IMR-90 (cell line): ENCODE results near the gene GZMM. TPM values are rescaled to one million over a fixed set of nuclear protein-coding genes. Genes with fewer than 3 reads are reported as not detected.

Experiments
- ATAC-seq: fragments of 200-7000 bp; cut with Tn5 transposase; 2 replicates; pipeline ENCODE4 v1.9.1; 2020; ENCODE audit warnings: low read depth, mild to moderate bottlenecking, moderate library complexity
- BruUV-seq: library from RNA; stranded (reverse); fragments of 400-500 nt; replicated peaks from 2 replicates; lab custom pipeline; 2021; lab: Mats Ljungman, UMichigan
- CTCF ChIA-PET: fragments of 300-600 bp; formaldehyde crosslinking; extraction: SDS; loops from one replicate; lab custom pipeline; 2021; ENCODE audit warnings: antibody characterized with exemption; lab: Yijun Ruan, JAX
- POLR2A ChIA-PET: fragments of 300-600 bp; sonication (Branson Sonifier 250); formaldehyde crosslinking; loops from one replicate; lab custom pipeline; 2022; ENCODE audit warnings: antibody characterized with exemption; ENCODE audit not compliant: unreplicated experiment; lab: Charles Lee
- DNase-seq: peaks from one replicate; pipeline ENCODE4 v3.0.0; 2013
- H2AFZ ChIP-seq: replicated peaks from 2 replicates; pipeline ENCODE3; 2013; ENCODE audit warnings: low read length, mild to moderate bottlenecking; ENCODE audit not compliant: poor library complexity
- H2AK5ac ChIP-seq: 2 replicates; pipeline ENCODE4 v1.6.1; 2013; ENCODE audit warnings: low read depth, low read length, inconsistent platforms
- H2AK9ac ChIP-seq: replicated peaks from 2 replicates; pipeline ENCODE3; 2013; ENCODE audit warnings: mild to moderate bottlenecking, low read depth, low read length, moderate library complexity; ENCODE audit not compliant: poor library complexity
- H2BK120ac ChIP-seq: 2 replicates; pipeline ENCODE4 v1.6.1; 2013; ENCODE audit warnings: low read depth, low read length, inconsistent platforms
- H2BK15ac ChIP-seq: 3 replicates; pipeline ENCODE4 v1.6.1; 2013; ENCODE audit warnings: low read depth, low read length, inconsistent platforms
- H2BK20ac ChIP-seq: 2 replicates; pipeline ENCODE4 v1.6.1; 2013; ENCODE audit warnings: low read depth, mild to moderate bottlenecking, inconsistent platforms, low read length, moderate library complexity
- H2BK5ac ChIP-seq: 2 replicates; pipeline ENCODE4 v1.6.1; 2013; ENCODE audit warnings: mild to moderate bottlenecking, low read depth, low read length, inconsistent platforms; ENCODE audit not compliant: poor library complexity, severe bottlenecking
- H3K14ac ChIP-seq: replicated peaks from 2 replicates; pipeline ENCODE4 v1.6.1; 2013; ENCODE audit warnings: low read depth, low read length, inconsistent platforms
- H3K18ac ChIP-seq: 2 replicates; pipeline ENCODE4 v1.6.1; 2013; ENCODE audit warnings: low read depth, low read length, control low read depth
- H3K23ac ChIP-seq: 2 replicates; pipeline ENCODE4 v1.6.1; 2013; ENCODE audit warnings: low read depth, low read length, inconsistent platforms
- H3K27ac ChIP-seq: 2 replicates; pipeline ENCODE4 v1.5.1; 2013; ENCODE audit warnings: mild to moderate bottlenecking, control low read depth, low read length; ENCODE audit not compliant: insufficient read depth
- H3K27me3 ChIP-seq: 2 replicates; pipeline ENCODE4 v1.6.1; 2013; ENCODE audit warnings: low read length; ENCODE audit not compliant: control insufficient read depth, insufficient read depth
- H3K36me3 ChIP-seq: 2 replicates; pipeline ENCODE4 v1.6.1; 2013; ENCODE audit warnings: low read length, mixed read lengths; ENCODE audit not compliant: control insufficient read depth, insufficient read depth
- H3K4ac ChIP-seq: 2 replicates; pipeline ENCODE4 v1.6.1; 2013; ENCODE audit warnings: low read depth, low read length, inconsistent platforms
- H3K4me1 ChIP-seq: 2 replicates; pipeline ENCODE4 v1.6.1; 2013; ENCODE audit warnings: low read length, mixed read lengths; ENCODE audit not compliant: control insufficient read depth, insufficient read depth
- H3K4me2 ChIP-seq: 2 replicates; pipeline ENCODE4 v1.6.1; 2013; ENCODE audit warnings: low read depth, mild to moderate bottlenecking, control low read depth, low read length, moderate library complexity
- H3K4me3 ChIP-seq: 2 replicates; pipeline ENCODE4 v1.5.1; 2013; ENCODE audit warnings: low read depth, mild to moderate bottlenecking, control low read depth, low read length, moderate library complexity; ENCODE audit not compliant: insufficient read depth
- H3K56ac ChIP-seq: 2 replicates; pipeline ENCODE4 v1.6.1; 2013; ENCODE audit warnings: low read length, inconsistent platforms; ENCODE audit not compliant: insufficient read depth; ENCODE audit errors: extremely low read depth
- H3K79me1 ChIP-seq, 2 experiments: 2 replicates each; pipeline ENCODE4 v1.6.1; 2013; ENCODE audit warnings: low read length in 2 of 2, inconsistent platforms in 1 of 2, low read depth in 1 of 2
- H3K9ac ChIP-seq: 2 replicates; pipeline ENCODE4 v1.6.1; 2013; ENCODE audit warnings: low read depth, low read length, control low read depth
- H3K9me1 ChIP-seq: 2 replicates; pipeline ENCODE4 v1.6.1; 2013; ENCODE audit warnings: low read length, inconsistent platforms; ENCODE audit not compliant: insufficient read depth
- H3K9me3 ChIP-seq: 2 replicates; pipeline ENCODE4 v1.6.1; 2013; ENCODE audit warnings: low read length; ENCODE audit not compliant: control insufficient read depth, insufficient read depth
- H4K20me1 ChIP-seq: 2 replicates; pipeline ENCODE4 v1.6.1; 2013; ENCODE audit warnings: low read length, inconsistent platforms; ENCODE audit not compliant: insufficient read depth
- H4K5ac ChIP-seq: 2 replicates; pipeline ENCODE4 v1.6.1; 2013; ENCODE audit warnings: mild to moderate bottlenecking, low read depth, low read length, control low read depth
- H4K8ac ChIP-seq, 2 experiments: 2 replicates each; pipeline ENCODE4 v1.6.1; 2013; ENCODE audit warnings: low read depth in 2 of 2, low read length in 2 of 2, control low read depth in 1 of 2, inconsistent platforms in 1 of 2
- H4K91ac ChIP-seq: 2 replicates; pipeline ENCODE4 v1.6.1; 2013; ENCODE audit warnings: low read depth, low read length, inconsistent platforms; ENCODE audit not compliant: insufficient read depth
- CEBPB ChIP-seq: IDR thresholded peaks from 2 replicates; pipeline ENCODE4 v1.6.1; 2012; ENCODE audit warnings: low read depth, low read length, improper control_type of control experiment
- CHD1 ChIP-seq: IDR thresholded peaks from 2 replicates; pipeline ENCODE4 v1.6.1; 2012; ENCODE audit warnings: low read depth, low read length, improper control_type of control experiment
- FOS ChIP-seq: fragments of 150-350 bp; IDR thresholded peaks from 2 replicates; pipeline ENCODE4 v1.6.1; 2016; ENCODE audit warnings: low read depth, low read length
- MAFK ChIP-seq: IDR thresholded peaks from 2 replicates; pipeline ENCODE4 v1.6.1; 2012; ENCODE audit warnings: low read depth, low read length, improper control_type of control experiment
- MAZ ChIP-seq: IDR thresholded peaks from 2 replicates; pipeline ENCODE4 v1.6.1; 2012; ENCODE audit warnings: low read depth, mild to moderate bottlenecking, low read length, improper control_type of control experiment, moderate library complexity, borderline replicate concordance
- NFE2L2 ChIP-seq: fragments of 150-350 bp; IDR thresholded peaks from 2 replicates; pipeline ENCODE4 v1.6.1; 2016; ENCODE audit warnings: low read depth, mild to moderate bottlenecking, low read length
- POLR2A ChIP-seq: IDR thresholded peaks from 2 replicates; pipeline ENCODE4 v1.6.1; 2012; ENCODE audit warnings: mild to moderate bottlenecking, low read depth, low read length
- RAD21 ChIP-seq: IDR thresholded peaks from 2 replicates; pipeline ENCODE4 v1.6.1; 2012; ENCODE audit warnings: low read length, improper control_type of control experiment
- SMC3 ChIP-seq: fragments of 150-350 bp; IDR thresholded peaks from 2 replicates; pipeline ENCODE4 v1.6.1; 2016; ENCODE audit warnings: low read depth, mild to moderate bottlenecking, antibody characterized with exemption, low read length, moderate library complexity
- WGBS, 2 experiments: methylation state at CpG; one replicate each; pipeline versions ENCODE4 v1.1.5 to v1.1.7; 2013; ENCODE audit warnings: missing lambda C conversion rate in 2 of 2; ENCODE audit not compliant: insufficient read length in 1 of 2; ENCODE audit errors: extremely low coverage in 2 of 2; 5-methylcytosine and 5-hydroxymethylcytosine counted together
- dilution Hi-C: fragments of 300-500 bp; cut with HindIII; formaldehyde crosslinking; loops from one replicate; pipeline ENCODE4 v1.14.3; 2018; ENCODE audit warnings: low sequenced_read_pairs; ENCODE audit not compliant: unreplicated experiment
- in situ Hi-C: fragments of 300-500 bp; cut with MboI; formaldehyde crosslinking; loops from 3 replicates; pipeline ENCODE4 v1.14.3; 2019; ENCODE audit warnings: low sequenced_read_pairs, inconsistent platforms, mixed read lengths
- intact Hi-C: fragments of 100-400 bp; cut with micrococcal nuclease; formaldehyde crosslinking; loops from 2 replicates; pipeline ENCODE4 v1.10.0; 2022
- polyA plus RNA-seq, 3 experiments: library from polyadenylated mRNA; depleted of rRNA; stranded (reverse); fragments of >200 nt; gene quantifications; 2 replicates each; pipeline ENCODE4 v1.2.3, GENCODE V29; 2012; ENCODE audit warnings: low replicate concordance in 1 of 3
- total RNA-seq: library from RNA; depleted of rRNA; stranded (reverse); fragments of >200 nt; gene quantifications from 2 replicates; pipeline ENCODE4 v1.2.3, GENCODE V29; 2012
- TF ChIP-seq, protein P1 (sequence below): fragments of 150-350 bp; IDR thresholded peaks from 2 replicates; pipeline ENCODE4 v1.6.1; 2017; ENCODE audit warnings: mild to moderate bottlenecking, antibody characterized with exemption, low read length, low read depth

GZMM gene
- total and polyA plus RNA-seq, 2 of the 4 experiments (the other 2 are of a cell fraction), result 0.24 TPM; not detected in 1

DNA sequence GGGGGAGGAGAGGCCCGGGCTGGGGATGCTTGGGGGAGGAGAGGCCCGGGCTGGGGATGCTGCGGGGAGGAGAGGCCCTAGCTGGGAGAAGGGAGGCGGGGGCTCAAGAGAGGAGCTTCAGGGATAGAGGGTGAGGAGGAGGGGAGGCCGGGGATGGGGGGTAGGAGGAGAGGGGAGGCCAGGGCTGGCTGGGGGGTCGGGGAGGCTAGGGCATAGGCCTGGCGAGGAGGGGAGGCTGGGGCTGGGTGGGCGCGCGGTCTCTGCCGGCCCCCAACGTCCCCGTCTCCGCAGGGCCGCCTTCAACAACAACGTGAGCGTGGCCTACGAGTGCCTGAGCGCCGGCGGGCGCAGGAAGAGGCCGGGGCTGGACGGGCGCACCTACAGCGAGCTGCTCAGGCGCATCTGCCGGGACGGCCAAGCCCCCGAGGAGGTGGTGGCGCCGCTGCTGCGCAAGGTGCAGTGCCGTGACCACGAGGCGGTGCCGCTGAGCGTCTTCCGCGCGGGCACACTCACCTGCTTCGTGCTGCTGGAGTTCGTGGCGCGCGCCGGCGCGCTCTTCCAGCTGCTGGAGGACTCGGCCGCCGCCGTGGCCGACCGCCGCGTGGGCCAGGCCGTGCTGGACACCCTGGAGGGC is 25.1 kb upstream of the GZMM start:
- in situ Hi-C loops, result no loop called here
- no peak overlapping the region for H3K23ac ChIP-seq
- H3K4ac ChIP-seq, result no peak overlapping the region
- H3K4me1 ChIP-seq, result peaks cover 8% of the 10 kb centered on the region; the same call in 1 of the 2 replicates
- ATAC-seq, result no peak
- no peak overlapping the region for H2BK20ac ChIP-seq
- peaks cover 7% of the 10 kb centered on the region for H4K20me1 ChIP-seq
- peaks cover 4 to 14% of the 10 kb centered on the region in 2 experiments; a peak in 3 of 4 replicates for H3K79me1 ChIP-seq
- H2AFZ ChIP-seq, result no peak overlapping the region
- H3K27ac ChIP-seq, result no peak overlapping the region
- peak overlapping the region; percentile 76; the same call in 1 of the 2 replicates for H4K5ac ChIP-seq
- H3K27me3 ChIP-seq, result no peaks in the 10 kb centered on the region
- ChIA-PET POLR2A (no interaction called here), CTCF (no interaction called here)
- no peak overlapping the region for H2AK5ac ChIP-seq
- H3K36me3 ChIP-seq, result peaks cover 16% of the 10 kb centered on the region
- no peak overlapping the region for H2BK120ac ChIP-seq
- no peak overlapping the region for H3K9ac ChIP-seq
- H3K9me1 ChIP-seq, result peaks cover 6% of the 10 kb centered on the region; the same call in 1 of the 2 replicates
- no peak overlapping the region for H2AK9ac ChIP-seq
- intact Hi-C loops, result no loop called here
- DNase-seq, result no peak
- dilution Hi-C loops, result no loop called here
- no peak overlapping the region for H3K56ac ChIP-seq
- BruUV-seq, result no TSS peak
- no peak overlapping the region for H3K14ac ChIP-seq
- no peak overlapping the region for H2BK5ac ChIP-seq
- peaks cover 4% of the 10 kb centered on the region for H3K9me3 ChIP-seq
- no peak overlapping the region for H3K4me2 ChIP-seq
- no peak overlapping the region for H3K4me3 ChIP-seq
- no peak overlapping the region for H4K8ac ChIP-seq
- TF ChIP-seq POLR2A (no peak), NFE2L2 (no peak), MAZ (no peak), CHD1 (no peak), RAD21 (no peak), SMC3 (no peak), CEBPB (no peak), MAFK (no peak), FOS (no peak)
- TF ChIP-seq, protein P1, sequence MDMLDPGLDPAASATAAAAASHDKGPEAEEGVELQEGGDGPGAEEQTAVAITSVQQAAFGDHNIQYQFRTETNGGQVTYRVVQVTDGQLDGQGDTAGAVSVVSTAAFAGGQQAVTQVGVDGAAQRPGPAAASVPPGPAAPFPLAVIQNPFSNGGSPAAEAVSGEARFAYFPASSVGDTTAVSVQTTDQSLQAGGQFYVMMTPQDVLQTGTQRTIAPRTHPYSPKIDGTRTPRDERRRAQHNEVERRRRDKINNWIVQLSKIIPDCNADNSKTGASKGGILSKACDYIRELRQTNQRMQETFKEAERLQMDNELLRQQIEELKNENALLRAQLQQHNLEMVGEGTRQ, result no peak
- 53% methylated on average over 26 of the region's 58 CpGs; no CpG with 5 or more reads in 1 of the 2 experiments for WGBS, 2 experiments
- no peak overlapping the region for H2BK15ac ChIP-seq
- no peak overlapping the region; the same call in 1 of the 2 replicates for H3K18ac ChIP-seq
- no peak overlapping the region for H4K91ac ChIP-seq
